ENCODE measurements around the gene MIGA1.

Gene MIGA1

DNA sequence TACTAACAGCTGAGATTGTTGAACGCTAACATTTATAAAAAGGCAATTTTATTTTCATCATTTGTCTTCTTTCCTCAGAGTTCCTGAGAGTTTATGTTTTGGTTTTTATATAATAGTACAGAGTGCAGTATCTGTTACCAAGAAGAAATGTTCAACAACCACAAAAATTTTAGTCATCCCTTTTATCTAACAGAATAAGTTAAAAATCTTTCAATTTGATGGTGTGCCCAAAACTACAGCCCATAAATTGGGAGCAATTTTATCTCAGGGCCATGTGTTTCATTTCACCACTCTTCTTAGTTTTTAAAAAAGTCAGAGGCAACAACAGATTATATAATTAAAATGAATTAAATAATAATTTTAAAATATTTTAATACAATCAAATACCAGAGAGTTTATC lies 146.1 kb downstream of the MIGA1 start:
- Histone ChIP-seq H3K79me2 (ENCODE audit: low read length) (no peaks in the 10 kb centered on the region), H4K20me1 (ENCODE audit: insufficient read depth, low read length) (no peaks in the 10 kb centered on the region), H3K9me3 (ENCODE audit: insufficient read depth, low read length) (no peaks in the 10 kb centered on the region), H3K4me1 (ENCODE audit: low read length) (peaks cover 21% of the 10 kb centered on the region), H3K4me3 (ENCODE audit: low read length) (no peak overlapping the region), H3K9ac (ENCODE audit: low read length) (no peak overlapping the region), H3K27ac (ENCODE audit: low read length) (no peak overlapping the region), H3K27me3 (ENCODE audit: low read depth, low read length) (no peaks in the 10 kb centered on the region), H3K36me3 (replicated peaks; ENCODE audit: low read depth, low read length) (no peaks in the 10 kb centered on the region), H2AFZ (ENCODE audit: low read depth, low read length) (no peak overlapping the region), H3K4me2 (ENCODE audit: low read length) (no peak overlapping the region)
- no peak for TF ChIP-seq EZH2phosphoT487 (IDR thresholded peaks at IDR 0.05; ENCODE audit: low read depth)
- TF ChIP-seq CTCF (IDR thresholded peaks at IDR 0.05; ENCODE audit: low read depth, low read length), result no peak

- no peaks in the 10 kb centered on the region for H4K20me1 ChIP-seq (ENCODE audit: insufficient read depth, low read length)
- peaks cover 19% of the 10 kb centered on the region for H3K4me1 ChIP-seq (ENCODE audit: low read length)
- TF ChIP-seq CTCF (IDR thresholded peaks at IDR 0.05; ENCODE audit: low read depth, low read length) (no peak), EZH2phosphoT487 (IDR thresholded peaks at IDR 0.05; ENCODE audit: low read depth) (no peak)
- no peaks in the 10 kb centered on the region for H3K79me2 ChIP-seq (ENCODE audit: low read length)
- no peaks in the 10 kb centered on the region for H3K27me3 ChIP-seq (ENCODE audit: low read depth, low read length)
- peak overlapping the region; percentile 57 for H3K4me2 ChIP-seq (ENCODE audit: low read length)
- no peaks in the 10 kb centered on the region for H3K36me3 ChIP-seq (replicated peaks; ENCODE audit: low read depth, low read length)
- no peak overlapping the region for H3K9ac ChIP-seq (ENCODE audit: low read length)
- no peak overlapping the region for H3K27ac ChIP-seq (ENCODE audit: low read length)
- H2AFZ ChIP-seq (ENCODE audit: low read depth, low read length), result no peak overlapping the region
- no peaks in the 10 kb centered on the region for H3K9me3 ChIP-seq (ENCODE audit: insufficient read depth, low read length)
- H3K4me3 ChIP-seq (ENCODE audit: low read length), result peak overlapping the region; percentile 64
Measured at GRCh38 chr1:77925956-77926355, 146.5 kb downstream of the MIGA1 start.

DNA sequence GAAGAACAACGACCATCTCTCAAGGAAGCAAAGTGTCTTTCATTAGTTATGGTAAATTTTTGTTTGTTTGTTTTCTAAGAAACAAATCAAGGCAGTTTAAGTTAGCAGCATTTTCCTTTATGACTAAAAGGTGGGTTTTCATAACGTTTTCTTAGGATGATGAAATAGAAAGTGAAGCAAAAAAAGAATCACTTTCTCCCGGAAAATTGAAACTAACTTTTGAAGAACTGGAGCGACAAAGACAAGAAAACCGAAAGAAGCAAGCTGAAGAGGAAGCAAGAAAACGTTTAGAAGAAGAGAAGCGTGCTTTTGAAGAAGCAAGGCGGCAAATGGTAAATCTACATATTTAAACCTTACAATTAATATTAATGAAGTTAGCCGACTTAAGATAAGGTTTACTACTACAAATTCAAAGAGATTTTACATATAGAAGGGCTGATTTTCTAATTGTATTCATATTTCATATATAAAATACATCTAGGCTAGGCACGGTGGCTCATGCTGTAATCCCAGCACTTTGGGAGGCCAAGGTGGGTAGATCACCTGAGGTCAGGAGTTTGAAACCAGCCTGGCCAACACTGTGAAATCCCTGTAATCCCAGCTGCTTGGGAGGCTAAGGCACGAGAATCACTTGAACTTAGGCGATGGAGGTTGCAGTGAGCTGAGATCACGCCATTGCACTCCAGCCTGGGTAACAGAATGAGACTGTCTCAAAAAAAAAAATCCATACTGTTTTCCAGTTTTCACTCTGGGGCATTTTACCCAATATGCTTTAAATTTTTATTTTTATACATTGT lies 147.3 kb downstream of the MIGA1 start:
- no peak overlapping the region; the same call in 1 of the 2 replicates for H3K27ac ChIP-seq (ENCODE audit: low read length)

More for the DNA sequence above, 147.3 kb downstream of the MIGA1 start:
- Histone ChIP-seq H3K27me3 (ENCODE audit: low read depth, low read length) (no peaks in the 10 kb centered on the region), H3K9ac (ENCODE audit: low read length) (peak overlapping the region; percentile 18; the same call in 1 of the 2 replicates), H2AFZ (ENCODE audit: low read depth, low read length) (no peak overlapping the region), H3K4me1 (ENCODE audit: low read length) (peaks cover 18% of the 10 kb centered on the region), H3K36me3 (replicated peaks; ENCODE audit: low read depth, low read length) (no peaks in the 10 kb centered on the region), H3K4me2 (ENCODE audit: low read length) (peak overlapping the region; percentile 57), H3K79me2 (ENCODE audit: low read length) (no peaks in the 10 kb centered on the region), H3K4me3 (ENCODE audit: low read length) (peak overlapping the region; percentile 64), H3K9me3 (ENCODE audit: insufficient read depth, low read length) (no peaks in the 10 kb centered on the region), H4K20me1 (ENCODE audit: insufficient read depth, low read length) (no peaks in the 10 kb centered on the region)
- TF ChIP-seq CTCF (IDR thresholded peaks at IDR 0.05; ENCODE audit: low read depth, low read length), result no peak
- TF ChIP-seq EZH2phosphoT487 (IDR thresholded peaks at IDR 0.05; ENCODE audit: low read depth), result no peak

Measured in OCI-LY3 (cell line).